ENCODE measurements around the gene MSMP. TPM values are rescaled to one million over a fixed set of nuclear protein-coding genes. Genes with fewer than 3 reads are reported as not detected.
A peak's percentile ranks its signal among the peaks of the same experiment; 100 is the strongest.

MSMP gene
- total and polyA plus RNA-seq, 2 donors (not counting 3 experiments of a cell fraction or from before 2014, with no cell fraction given), result 18.8 to 29.0 TPM

DNA sequence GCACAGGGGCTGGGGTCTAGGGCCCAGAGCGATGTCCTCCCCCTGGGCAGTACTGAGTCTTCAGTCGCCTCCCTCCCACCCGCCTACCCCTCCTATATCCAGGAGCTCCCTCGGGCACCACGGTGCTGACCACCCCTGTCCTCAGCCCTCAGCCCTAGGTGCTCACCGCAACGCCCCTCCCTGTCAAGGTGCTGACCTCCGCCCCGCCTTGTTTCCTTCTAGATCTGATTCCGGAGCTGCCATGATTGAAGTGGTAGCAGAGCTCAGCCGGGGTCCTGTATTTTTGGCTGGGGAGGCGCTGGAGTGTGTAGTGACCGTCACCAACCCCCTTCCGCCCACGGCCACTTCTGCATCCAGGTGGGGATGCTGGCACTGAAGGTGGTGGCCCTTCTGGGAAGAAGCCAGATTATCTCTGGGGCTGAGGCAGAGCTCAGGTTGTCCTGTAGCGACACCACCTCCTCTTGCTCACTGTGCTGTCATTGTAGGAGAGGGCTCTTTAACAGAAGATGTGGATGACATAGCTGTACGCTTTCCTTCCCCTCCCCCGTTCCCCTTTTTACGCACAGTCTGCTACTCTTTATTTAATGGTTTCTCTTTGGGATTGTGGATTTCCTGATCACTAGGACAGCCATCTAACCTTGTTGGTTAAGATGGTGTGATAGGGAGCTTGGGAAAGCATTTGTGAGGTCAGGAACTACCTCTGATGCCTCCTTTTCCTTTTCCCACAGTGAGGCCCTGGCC, 4.4 kb downstream of the MSMP start:
- H3K4me1 ChIP-seq (ENCODE audit: control insufficient read depth, extremely low read depth, insufficient read depth, low read length), result peaks cover 69% of the 10 kb centered on the region
- peak overlapping the region; percentile 84 for H3K27ac ChIP-seq (ENCODE audit: insufficient read depth, low read depth, low read length)
- peak; percentile 60 for DNase-seq (ENCODE audit: low read depth, low spot score)
- CTCF ChIA-PET, result interaction anchor here (0.7 to 7.2 kb wide), 13 partner anchors 9 to 133 kb away, joined by 3 to 86 read pairs (median 12); partner anchors contain the start of genes CCDC107, CREB3, NPR2 and RMRP
- H3K9me3 ChIP-seq (replicated peaks; ENCODE audit: control insufficient read depth, insufficient read depth, low read length), result no peaks in the 10 kb centered on the region
- intact Hi-C loops (cut with micrococcal nuclease), result loop anchor here (1.0 to 2.0 kb wide), 2 partner anchors 11 to 17 kb away; partner anchors contain the start of genes CREB3 and TLN1
- POLR2A ChIA-PET, result no interaction called here
- TF ChIP-seq MYC (IDR thresholded peaks at IDR 0.05; ENCODE audit: low read depth, low read length) (no peak), GATA2 (IDR thresholded peaks at IDR 0.05; ENCODE audit: insufficient read depth, insufficient read length, low read depth, low read length) (no peak), EZH2 (IDR thresholded peaks at IDR 0.05; ENCODE audit: borderline replicate concordance, low read depth, low read length, severe bottlenecking) (no peak)
- dilution Hi-C loops (cut with MboI; ENCODE audit: extremely low pct_ligation_motif_present, low sequenced_read_pairs), result no loop called here
- peak overlapping the region; percentile 99 for H3K9ac ChIP-seq (replicated peaks; ENCODE audit: extremely low read depth, insufficient read depth, low read length)
- BruUV-seq (replicated peaks), result TSS peak; percentile 5
- peak overlapping the region; percentile 62 for H3K4me2 ChIP-seq (ENCODE audit: insufficient read depth, low read length)
- H4K20me1 ChIP-seq (replicated peaks; ENCODE audit: control insufficient read depth, extremely low read depth, insufficient read depth, low read length), result no peaks in the 10 kb centered on the region
- H3K79me2 ChIP-seq (ENCODE audit: control insufficient read depth, insufficient read depth, low read length), result peaks cover 48% of the 10 kb centered on the region
- H2AFZ ChIP-seq (ENCODE audit: low read depth, low read length), result no peak overlapping the region
- no peaks in the 10 kb centered on the region for H3K9me1 ChIP-seq (replicated peaks; ENCODE audit: control insufficient read depth, extremely low read depth, insufficient read depth, low read length)
- peak overlapping the region; percentile 66 to 99 (median 87) for H3K4me3 ChIP-seq (replicated peaks in 1 of 3; ENCODE audit: insufficient read depth in 1 of 3, low read depth in 1 of 3, low read length in 3 of 3)
- peaks cover 0 to 2% of the 10 kb centered on the region in 2 experiments for H3K36me3 ChIP-seq (ENCODE audit: control insufficient read depth in 2 of 2, extremely low read depth in 1 of 2, insufficient read depth in 2 of 2, low read length in 2 of 2)
- FAIRE-seq, result peak; percentile 18
- no peaks in the 10 kb centered on the region for H3K27me3 ChIP-seq (ENCODE audit: control insufficient read depth in 2 of 2, insufficient read depth in 2 of 2, low read length in 2 of 2)

DNA sequence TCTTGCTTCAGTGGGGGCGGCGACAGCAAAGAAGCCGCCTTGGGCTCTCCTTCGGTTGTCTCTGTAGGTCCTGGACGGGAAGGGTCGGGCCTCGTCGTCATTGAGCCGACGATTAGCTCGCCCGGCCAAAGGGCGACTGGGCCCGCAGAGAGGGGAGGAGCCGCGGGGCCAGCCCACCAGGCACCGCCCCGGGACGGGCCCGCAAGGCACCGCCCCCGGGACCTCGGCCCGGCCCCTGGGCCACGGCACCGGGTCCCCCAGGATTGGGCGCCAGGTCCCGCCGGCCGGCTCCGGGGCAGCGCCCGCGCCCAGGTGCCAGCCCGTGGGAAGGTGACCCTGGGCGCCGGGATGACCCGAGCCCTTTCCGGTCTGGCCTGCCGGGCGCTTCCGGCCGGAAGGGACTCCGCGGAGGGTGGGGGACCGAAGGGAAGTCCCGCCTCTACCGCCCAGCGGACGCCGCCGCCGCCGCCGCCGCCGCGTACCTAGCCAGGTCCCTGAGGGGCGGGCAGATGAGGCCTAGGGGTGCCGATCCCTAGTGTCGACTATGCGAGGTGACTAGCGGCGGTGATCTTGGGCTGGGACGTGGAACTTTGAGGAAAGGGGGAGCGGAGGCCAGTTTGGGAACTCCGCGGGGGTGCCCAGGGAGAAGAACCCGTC, 5.1 kb downstream of the MSMP start, which contains the start of the genes GBA2 and RGP1:
GBA2 (minus strand) TSS at position 371 of the 657 bp plus-strand sequence. CDS start 524 bp downstream, outside the sequence.
RGP1 (plus strand) TSS at position 430 of the 657 bp plus-strand sequence. CDS start 469 bp downstream, outside the sequence.
- Histone ChIP-seq H3K4me1 (ENCODE audit: control insufficient read depth, extremely low read depth, insufficient read depth, low read length) (peaks cover 69% of the 10 kb centered on the region), H3K9ac (replicated peaks; ENCODE audit: extremely low read depth, insufficient read depth, low read length) (peak within 1 kb of the TSS; percentile 99), H3K79me2 (ENCODE audit: control insufficient read depth, insufficient read depth, low read length) (peaks cover 55% of the 10 kb centered on the region), H3K9me1 (replicated peaks; ENCODE audit: control insufficient read depth, extremely low read depth, insufficient read depth, low read length) (no peaks in the 10 kb centered on the region), H3K27me3 (ENCODE audit: control insufficient read depth in 2 of 2, insufficient read depth in 2 of 2, low read length in 2 of 2) (no peaks in the 10 kb centered on the region), H3K36me3 (ENCODE audit: control insufficient read depth in 2 of 2, extremely low read depth in 1 of 2, insufficient read depth in 2 of 2, low read length in 2 of 2) (peaks cover 6 to 8% of the 10 kb centered on the region in 2 experiments), H3K4me3 (replicated peaks in 1 of 3; ENCODE audit: insufficient read depth in 1 of 3, low read depth in 1 of 3, low read length in 3 of 3) (peak within 1 kb of the TSS; percentile 66 to 99 (median 87)), H2AFZ (ENCODE audit: low read depth, low read length) (no peak within 1 kb of the TSS), H3K9me3 (replicated peaks; ENCODE audit: control insufficient read depth, insufficient read depth, low read length) (no peaks in the 10 kb centered on the region), H3K27ac (ENCODE audit: insufficient read depth, low read depth, low read length) (peak within 1 kb of the TSS; percentile 84), H4K20me1 (replicated peaks; ENCODE audit: control insufficient read depth, extremely low read depth, insufficient read depth, low read length) (no peaks in the 10 kb centered on the region), H3K4me2 (ENCODE audit: insufficient read depth, low read length) (peak within 1 kb of the TSS; percentile 98)
- peak; percentile 75 for DNase-seq (ENCODE audit: low read depth, low spot score)
- TF ChIP-seq POLR2A (IDR thresholded peaks at IDR 0.05; ENCODE audit: low read depth, low read length) (peak; percentile 72), JUN (IDR thresholded peaks at IDR 0.05; ENCODE audit: borderline replicate concordance, insufficient read depth, insufficient read length, low read depth) (no peak), FOS (IDR thresholded peaks at IDR 0.05; ENCODE audit: borderline replicate concordance, insufficient read depth, low read length) (no peak), MYC (IDR thresholded peaks at IDR 0.05; ENCODE audit: low read depth, low read length) (no peak), POLR2AphosphoS5 (IDR thresholded peaks at IDR 0.05; ENCODE audit: insufficient read depth, low read depth, low read length) (peak; percentile 86)
- TF ChIP-seq, protein P1, sequence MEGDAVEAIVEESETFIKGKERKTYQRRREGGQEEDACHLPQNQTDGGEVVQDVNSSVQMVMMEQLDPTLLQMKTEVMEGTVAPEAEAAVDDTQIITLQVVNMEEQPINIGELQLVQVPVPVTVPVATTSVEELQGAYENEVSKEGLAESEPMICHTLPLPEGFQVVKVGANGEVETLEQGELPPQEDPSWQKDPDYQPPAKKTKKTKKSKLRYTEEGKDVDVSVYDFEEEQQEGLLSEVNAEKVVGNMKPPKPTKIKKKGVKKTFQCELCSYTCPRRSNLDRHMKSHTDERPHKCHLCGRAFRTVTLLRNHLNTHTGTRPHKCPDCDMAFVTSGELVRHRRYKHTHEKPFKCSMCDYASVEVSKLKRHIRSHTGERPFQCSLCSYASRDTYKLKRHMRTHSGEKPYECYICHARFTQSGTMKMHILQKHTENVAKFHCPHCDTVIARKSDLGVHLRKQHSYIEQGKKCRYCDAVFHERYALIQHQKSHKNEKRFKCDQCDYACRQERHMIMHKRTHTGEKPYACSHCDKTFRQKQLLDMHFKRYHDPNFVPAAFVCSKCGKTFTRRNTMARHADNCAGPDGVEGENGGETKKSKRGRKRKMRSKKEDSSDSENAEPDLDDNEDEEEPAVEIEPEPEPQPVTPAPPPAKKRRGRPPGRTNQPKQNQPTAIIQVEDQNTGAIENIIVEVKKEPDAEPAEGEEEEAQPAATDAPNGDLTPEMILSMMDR (IDR thresholded peaks at IDR 0.05; ENCODE audit: extremely low read depth in 1 of 2, insufficient read depth in 1 of 2, low read depth in 1 of 2, low read length in 2 of 2), result no peak
- dilution Hi-C loops (cut with MboI; ENCODE audit: extremely low pct_ligation_motif_present, low sequenced_read_pairs) (no loop called here), intact Hi-C loops (cut with micrococcal nuclease) (loop anchor here (1.0 to 2.0 kb wide), 3 partner anchors 11 to 38 kb away; partner anchors contain the start of genes CREB3 and TLN1)
- peak; percentile 79 for FAIRE-seq
- ChIA-PET POLR2A (interaction anchor here (0.6 to 1.5 kb wide), 6 partner anchors 10 to 55 kb away, joined by 3 to 9 read pairs (median 4); partner anchors contain the start of genes CREB3 and TLN1), CTCF (interaction anchor here (0.6 to 7.2 kb wide), 16 partner anchors 10 to 196 kb away, joined by 3 to 86 read pairs (median 11); partner anchors contain the start of genes CCDC107, CREB3, NPR2 and RMRP)
- no TSS peak for BruUV-seq (replicated peaks)
